ENCODE measurements around the gene AP1B1.

Gene AP1B1

GRCh38 chr22:29302681-29303465 lies 85.5 kb downstream of the AP1B1 start:
- in situ Hi-C loops (cut with MboI; ENCODE audit: low sequenced_read_pairs): no loop called here

GRCh38 chr22:29302402-29302680 lies 86.0 kb downstream of the AP1B1 start:
- in situ Hi-C loops (cut with MboI; ENCODE audit: low sequenced_read_pairs): no loop called here

- in situ Hi-C loops (cut with MboI; ENCODE audit: low sequenced_read_pairs): no loop called here
Observed at GRCh38 chr22:29301716-29302401, 86.5 kb downstream of the AP1B1 start.

- in situ Hi-C loops (cut with MboI; ENCODE audit: low sequenced_read_pairs): no loop called here
Observed at GRCh38 chr22:29300807-29301601, 87.4 kb downstream of the AP1B1 start.

GRCh38 chr22:29300467-29300806 lies 87.9 kb downstream of the AP1B1 start:
- in situ Hi-C loops (cut with MboI; ENCODE audit: low sequenced_read_pairs): no loop called here

GRCh38 chr22:29299136-29299900 lies 89.1 kb downstream of the AP1B1 start:
- in situ Hi-C loops (cut with MboI; ENCODE audit: low sequenced_read_pairs): no loop called here

- in situ Hi-C loops (cut with MboI; ENCODE audit: low sequenced_read_pairs): no loop called here
Observed at GRCh38 chr22:29298641-29299040, 89.7 kb downstream of the AP1B1 start.

- in situ Hi-C loops (cut with MboI; ENCODE audit: low sequenced_read_pairs): no loop called here
Observed at GRCh38 chr22:29292379-29292778, 96.0 kb downstream of the AP1B1 start.

GRCh38 chr22:29291215-29291614 lies 97.2 kb downstream of the AP1B1 start:
- in situ Hi-C loops (cut with MboI; ENCODE audit: low sequenced_read_pairs): no loop called here

GRCh38 chr22:29290061-29290460 lies 98.3 kb downstream of the AP1B1 start:
- in situ Hi-C loops (cut with MboI; ENCODE audit: low sequenced_read_pairs): no loop called here

GRCh38 chr22:29288837-29289236 lies 99.5 kb downstream of the AP1B1 start:
- in situ Hi-C loops (cut with MboI; ENCODE audit: low sequenced_read_pairs): no loop called here

GRCh38 chr22:29284196-29284595 lies 104.2 kb downstream of the AP1B1 start:
- in situ Hi-C loops (cut with MboI; ENCODE audit: low sequenced_read_pairs): no loop called here

- in situ Hi-C loops (cut with MboI; ENCODE audit: low sequenced_read_pairs): no loop called here
Observed at GRCh38 chr22:29277927-29278326, 110.4 kb downstream of the AP1B1 start.
